GM19025 (cell line): ENCODE results near the gene PDE9A.

ENCODE experiments used
- ATAC-seq: cut with Tn5 transposase; IDR thresholded peaks from one replicate; pipeline ENCODE4 v1.9.1; 2021; ENCODE audit warnings: mild to moderate bottlenecking, low read depth, moderate library complexity; ENCODE audit not compliant: unreplicated experiment

Gene PDE9A

DNA sequence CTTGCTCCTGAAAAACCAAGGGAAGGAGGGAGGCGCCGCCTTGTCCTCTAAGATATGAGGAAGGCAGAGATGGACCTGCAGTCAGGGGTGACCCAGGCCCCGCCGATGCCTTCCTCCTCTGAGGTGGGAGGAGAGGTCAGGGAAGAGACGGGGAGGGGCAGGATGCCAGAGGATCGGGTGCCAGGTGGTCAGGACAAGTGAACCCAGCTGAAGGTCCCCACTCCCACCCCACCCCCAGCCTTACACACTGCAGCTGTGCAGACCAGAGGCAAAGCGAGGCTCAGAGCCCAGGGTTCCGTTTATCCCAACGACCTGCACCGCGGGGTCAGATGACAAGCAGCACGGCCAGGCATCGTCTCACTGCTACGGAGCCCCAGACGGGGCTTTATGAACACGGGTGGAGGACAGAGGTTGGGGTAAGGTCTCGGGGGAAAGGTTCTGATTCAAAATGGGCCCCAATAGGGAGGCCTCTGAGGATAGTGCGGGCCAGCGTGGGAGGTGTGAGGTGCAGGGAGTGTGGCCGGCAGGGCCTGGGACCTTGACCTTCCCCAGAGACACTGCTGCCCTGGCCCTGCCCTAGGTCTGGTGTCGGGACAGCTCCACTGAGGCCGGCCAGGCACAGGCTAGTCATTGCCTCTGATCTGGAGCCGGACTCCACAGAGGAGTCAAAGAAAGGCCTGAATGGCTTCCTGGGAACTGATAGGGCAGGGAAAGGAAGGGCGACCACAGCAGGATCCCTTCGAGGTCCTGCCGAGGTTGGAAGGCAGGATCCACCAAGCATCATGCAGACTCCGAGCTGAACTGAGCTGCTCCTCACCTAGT is 113.5 kb downstream of the PDE9A start:
- no peak for ATAC-seq

DNA sequence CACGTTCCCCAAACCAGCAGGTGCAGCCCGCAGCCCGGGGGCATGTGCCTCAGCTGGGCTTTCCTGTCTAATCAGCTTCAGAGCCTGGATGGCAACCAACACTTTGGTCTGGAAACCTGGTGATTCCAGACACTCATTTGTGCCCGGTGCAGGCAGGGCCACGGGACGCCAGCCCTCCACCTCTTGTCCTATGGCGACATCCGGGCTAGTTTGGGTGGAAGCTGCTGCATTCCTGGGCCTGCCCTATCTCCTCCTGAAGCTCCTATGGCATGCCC is 114.1 kb downstream of the PDE9A start:
- no peak for ATAC-seq

GRCh38 chr21:42768324-42769121 is 115.1 kb downstream of the PDE9A start:
- ATAC-seq: no peak

GRCh38 chr21:42769183-42769819 is 115.9 kb downstream of the PDE9A start:
- ATAC-seq: no peak

DNA sequence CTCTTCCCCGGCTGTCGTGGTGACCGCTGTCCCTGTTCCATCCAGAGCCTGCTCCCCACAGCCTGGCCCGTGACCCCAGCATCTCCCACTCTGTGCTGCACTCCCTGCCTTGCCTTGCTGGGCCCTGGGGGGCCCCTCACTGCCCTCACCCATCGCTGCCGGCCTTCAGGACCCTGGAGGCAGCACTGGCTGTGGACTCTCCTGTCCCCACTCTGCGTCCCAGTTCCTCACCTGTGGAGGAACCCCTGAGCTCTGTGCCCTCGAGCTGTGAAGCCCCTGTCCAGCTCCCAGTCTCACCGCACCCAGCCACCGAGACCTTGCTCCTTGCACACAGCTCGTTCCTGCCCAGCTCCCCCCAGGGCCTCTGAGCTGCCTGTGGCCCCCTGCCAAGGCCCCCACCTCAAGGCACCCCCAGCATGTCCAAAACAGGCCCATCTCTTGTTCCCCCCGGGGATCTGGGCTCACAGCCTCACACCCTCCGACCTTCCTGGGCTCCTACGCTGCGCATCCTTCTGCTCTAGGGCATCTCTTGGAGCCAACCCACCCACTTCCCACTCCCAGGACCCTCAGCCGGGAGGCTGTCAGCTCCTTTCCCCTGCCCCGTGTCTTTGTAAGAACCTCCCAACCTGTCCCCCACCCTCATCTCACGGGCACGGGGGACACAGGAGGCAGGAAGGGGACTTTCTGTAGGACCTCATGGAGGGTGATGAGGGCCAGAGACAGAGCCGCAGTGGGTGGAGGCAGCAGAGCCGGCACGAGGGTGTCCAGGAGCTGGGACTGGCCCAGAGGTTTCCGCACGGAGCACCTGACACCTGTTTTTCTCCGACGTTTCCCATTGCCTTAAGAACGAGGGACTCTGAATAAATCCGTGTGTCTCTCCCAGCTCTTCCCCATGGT is 116.6 kb downstream of the PDE9A start:
- no peak for ATAC-seq

DNA sequence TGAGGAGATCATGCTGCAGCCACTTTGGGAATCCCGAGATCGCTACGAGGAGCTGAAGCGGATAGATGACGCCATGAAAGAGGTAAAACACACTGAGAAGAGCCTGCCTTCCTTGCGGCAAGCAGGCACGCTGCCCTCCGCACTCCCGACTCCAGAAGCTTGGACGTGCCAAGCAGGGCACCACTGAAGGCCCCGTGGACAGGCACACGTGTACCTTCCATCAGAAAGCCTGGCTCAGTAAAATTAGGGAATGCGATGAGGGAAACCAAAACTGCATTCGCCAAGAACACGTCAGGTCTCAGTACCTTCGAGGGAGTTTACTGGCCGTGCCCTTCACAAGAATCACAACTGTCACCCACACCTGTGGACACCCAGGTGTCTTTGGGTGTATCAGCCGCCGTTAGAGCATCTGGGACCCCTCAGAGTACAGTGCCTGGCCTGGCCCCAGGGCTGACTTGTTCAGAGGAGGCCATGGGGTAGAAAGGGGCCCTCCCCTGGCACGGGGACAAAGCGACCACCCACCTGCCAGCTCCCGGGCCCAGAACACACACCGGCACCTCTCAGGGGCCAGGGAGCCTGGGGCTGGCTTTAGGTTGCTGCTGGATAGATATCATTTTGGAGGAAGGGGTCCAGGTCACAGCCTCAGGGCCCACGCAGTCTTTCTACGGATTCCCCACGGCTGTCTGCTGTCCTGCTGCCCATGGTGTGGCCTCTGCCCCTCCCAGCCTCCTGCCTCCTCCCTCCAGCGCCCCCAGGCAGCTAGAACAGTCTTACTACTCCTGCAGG is 117.5 kb downstream of the PDE9A start:
- no peak for ATAC-seq

DNA sequence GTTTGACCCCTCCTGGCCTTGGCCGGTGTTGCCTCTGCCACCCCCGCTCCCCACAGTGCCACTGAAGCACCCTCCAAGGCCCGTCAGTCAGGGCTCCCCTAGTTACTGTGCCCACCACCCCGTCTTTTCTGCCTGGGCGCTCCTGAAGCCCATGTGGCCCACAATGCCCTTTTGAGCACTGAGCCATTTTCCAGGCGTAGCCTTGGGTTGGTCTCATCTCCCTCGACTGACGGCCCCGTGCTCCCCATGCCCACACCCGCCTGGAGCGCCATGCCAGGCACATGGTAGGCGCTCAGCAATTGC is 118.0 kb downstream of the PDE9A start:
- no peak for ATAC-seq

DNA sequence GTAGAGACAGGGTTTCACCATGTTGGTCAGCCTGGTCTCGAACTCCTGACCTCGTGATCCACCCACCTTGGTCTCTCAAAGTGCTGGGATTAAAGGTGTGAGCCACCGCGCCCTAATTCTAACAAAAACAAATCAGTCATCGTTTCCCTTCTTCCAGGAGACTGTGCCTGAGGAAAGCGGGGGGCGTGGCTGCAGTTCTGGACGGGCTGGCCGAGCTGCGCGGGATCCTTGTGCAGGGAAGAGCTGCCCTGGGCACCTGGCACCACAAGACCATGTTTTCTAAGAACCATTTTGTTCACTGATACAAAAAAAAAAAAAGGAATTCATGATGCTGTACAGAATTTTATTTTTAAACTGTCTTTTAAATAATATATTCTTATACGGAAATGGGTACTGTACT is 121.7 kb downstream of the PDE9A start:
- no peak for ATAC-seq

DNA sequence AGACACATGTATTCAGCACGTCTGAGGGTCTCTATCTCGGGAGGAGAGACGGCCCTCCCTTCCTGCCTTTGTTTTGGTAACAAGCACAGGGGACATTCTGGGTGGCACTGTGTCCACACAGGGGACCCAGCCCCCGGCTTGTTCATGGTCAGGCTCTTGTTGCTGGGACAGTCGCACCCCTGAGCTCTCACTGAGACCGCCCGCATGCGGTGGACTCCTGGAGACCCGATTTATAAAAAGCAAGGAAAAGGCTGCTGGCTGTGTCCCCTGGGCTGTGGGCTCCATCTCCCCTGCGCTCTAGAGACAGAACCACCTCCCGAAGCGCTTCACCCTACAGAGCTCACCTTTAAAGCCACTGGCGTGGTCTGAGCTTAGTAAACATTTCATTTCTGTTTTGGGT is 122.5 kb downstream of the PDE9A start:
- ATAC-seq: no peak

DNA sequence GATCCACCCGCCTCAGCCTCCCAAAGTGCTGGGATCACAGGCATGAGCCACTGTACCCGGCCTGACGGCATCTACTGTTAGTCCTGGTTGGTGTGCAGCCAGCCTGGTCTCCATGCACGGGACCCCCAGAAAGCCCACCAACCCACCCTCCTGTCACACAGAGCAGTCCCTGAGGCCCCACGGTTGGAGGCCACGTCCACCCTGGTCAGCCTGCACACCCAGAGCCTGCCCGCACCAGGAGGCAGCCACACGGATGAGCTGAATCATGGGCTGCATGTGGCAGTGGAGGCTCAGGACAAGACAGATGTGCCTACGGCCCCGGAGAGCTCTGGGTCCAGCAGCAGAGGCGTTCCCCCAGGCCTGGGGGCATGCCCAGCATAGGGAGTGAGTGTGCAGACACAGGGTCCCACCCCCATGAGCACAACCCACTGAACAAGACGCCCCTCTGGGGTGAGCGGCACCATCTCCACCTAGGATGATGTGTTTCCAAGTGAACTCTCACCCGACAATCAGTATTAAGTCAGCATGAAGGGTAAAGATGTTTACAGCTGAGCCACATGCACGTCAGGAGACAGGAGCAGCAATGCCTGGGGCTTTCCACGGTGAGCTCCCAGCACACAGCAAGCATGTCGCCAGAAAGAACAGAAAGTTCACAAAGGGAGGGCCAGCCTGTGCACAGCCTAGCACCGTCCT is 123.8 kb downstream of the PDE9A start:
- ATAC-seq: no peak

DNA sequence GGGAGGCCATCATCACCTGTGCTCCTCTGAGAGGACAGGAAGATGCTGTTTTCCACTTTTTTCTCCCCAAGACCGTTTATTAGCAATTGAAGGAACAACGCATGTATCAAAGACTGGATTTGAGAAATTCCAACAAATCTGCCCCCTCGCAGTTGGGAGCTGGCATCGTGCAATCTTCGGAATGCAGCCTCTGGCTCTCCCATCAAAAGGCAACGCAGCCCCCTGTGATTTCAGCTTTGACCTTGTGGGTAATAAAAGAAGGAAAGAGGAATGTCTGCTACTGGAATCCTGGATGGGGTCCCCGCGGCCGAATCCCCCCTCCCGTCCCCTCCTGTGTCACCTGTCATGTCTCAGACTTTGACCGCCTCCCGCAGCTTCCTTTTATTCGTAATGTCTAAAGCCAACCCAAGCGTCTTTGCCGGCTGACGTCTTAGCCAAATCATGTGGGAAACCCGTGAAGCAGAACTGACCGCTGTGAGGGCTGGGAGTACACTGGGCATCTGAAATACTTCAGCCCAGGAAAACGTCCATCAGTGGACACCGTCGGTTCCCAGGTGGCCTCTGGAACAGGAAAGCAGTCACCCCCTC is 124.4 kb downstream of the PDE9A start:
- no peak for ATAC-seq

DNA sequence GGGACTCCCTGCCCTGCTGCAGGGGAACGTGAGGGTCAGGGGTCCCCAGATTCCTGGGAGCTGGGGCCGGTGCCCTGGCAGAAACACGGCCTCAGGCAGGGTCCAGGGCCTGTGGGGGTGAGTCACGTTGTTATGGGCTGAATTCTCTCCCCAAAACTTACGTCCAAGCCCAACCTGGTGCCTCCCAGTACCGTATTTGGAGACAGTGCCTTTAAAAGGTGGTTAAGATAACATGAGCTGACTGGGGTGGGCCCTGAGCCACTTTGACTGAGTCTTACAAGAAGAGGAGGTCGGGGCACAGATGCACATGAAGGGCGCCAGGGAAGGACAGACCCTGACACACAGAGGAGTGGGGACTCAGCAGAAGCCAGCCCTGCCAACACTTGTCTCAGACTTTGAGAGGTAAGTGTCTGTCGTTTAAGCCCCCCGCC is 126.0 kb downstream of the PDE9A start:
- no peak for ATAC-seq

- ATAC-seq: no peak
Measured at GRCh38 chr21:42780617-42781016, 127.2 kb downstream of the PDE9A start.

- no peak for ATAC-seq
Measured at GRCh38 chr21:42781150-42781970, 127.9 kb downstream of the PDE9A start.

GRCh38 chr21:42781971-42782722 is 128.7 kb downstream of the PDE9A start:
- no peak for ATAC-seq

- ATAC-seq: no peak
Measured at GRCh38 chr21:42782723-42783242, 129.4 kb downstream of the PDE9A start.

GRCh38 chr21:42784276-42784675 is 130.9 kb downstream of the PDE9A start:
- no peak for ATAC-seq
